SK-N-SH treated with all-trans-retinoic acid at 6 μM for 48 hours (cell line): ENCODE results near the gene ZBTB7C.
"Not testable (repeated sequence)": the region's sequence is repeated elsewhere in the genome, so short reads cannot be mapped to it uniquely, and the experiment has no call there.

Source experiments
- BACH2 ChIP-seq: fragments of 250-450 bp; sonication (Bioruptor Pico); IDR thresholded peaks from 2 replicates; pipeline ENCODE4 v1.9.0; 2021; ENCODE audit warnings: mild to moderate bottlenecking, borderline replicate concordance
- CREB5 ChIP-seq: fragments of 250-450 bp; sonication (Bioruptor Pico); IDR thresholded peaks from 2 replicates; pipeline ENCODE4 v1.5.1; 2020; ENCODE audit warnings: low read depth, mild to moderate bottlenecking, moderate library complexity
- CSDC2 ChIP-seq: fragments of 250-450 bp; sonication (Bioruptor Pico); IDR thresholded peaks from 2 replicates; pipeline ENCODE4 v1.5.0; 2020; ENCODE audit warnings: mild to moderate bottlenecking, moderate library complexity
- OSR1 ChIP-seq: fragments of 250-450 bp; sonication (Bioruptor Pico); IDR thresholded peaks from 2 replicates; pipeline ENCODE4 v1.8.0; 2022; ENCODE audit warnings: moderate library complexity, mild to moderate bottlenecking, inconsistent platforms
- RARB ChIP-seq: fragments of 250-450 bp; sonication (Bioruptor Pico); IDR thresholded peaks from 2 replicates; pipeline ENCODE4 v1.8.0; 2021; ENCODE audit warnings: mild to moderate bottlenecking, moderate library complexity
- SNAI2 ChIP-seq: fragments of 250-450 bp; sonication (Bioruptor Pico); IDR thresholded peaks from 2 replicates; pipeline ENCODE4 v1.5.0; 2020; ENCODE audit warnings: mild to moderate bottlenecking, moderate library complexity
- TCF4 ChIP-seq: fragments of 250-450 bp; sonication (Bioruptor Pico); IDR thresholded peaks from 2 replicates; pipeline ENCODE4 v1.8.0; 2021; ENCODE audit warnings: mild to moderate bottlenecking, moderate library complexity, borderline replicate concordance
- TOX ChIP-seq: fragments of 250-450 bp; sonication (Bioruptor Pico); IDR thresholded peaks from 2 replicates; pipeline ENCODE4 v1.8.0; 2021; ENCODE audit warnings: mild to moderate bottlenecking, moderate library complexity, borderline replicate concordance
- ZNF70 ChIP-seq: fragments of 450-650 bp; formaldehyde crosslinking; IDR thresholded peaks from 2 replicates; pipeline ENCODE4 v1.5.0; 2020; ENCODE audit warnings: mild to moderate bottlenecking, moderate library complexity
- TF ChIP-seq, protein P1 (sequence below): fragments of 250-450 bp; sonication (Bioruptor Pico); IDR thresholded peaks from 2 replicates; pipeline ENCODE4 v1.8.0; 2020; ENCODE audit warnings: mild to moderate bottlenecking, moderate library complexity, borderline replicate concordance
- TF ChIP-seq, protein P2 (sequence below): fragments of 250-450 bp; sonication (Bioruptor Pico); IDR thresholded peaks from 2 replicates; pipeline ENCODE4 v1.5.1; 2021; ENCODE audit warnings: mild to moderate bottlenecking, moderate library complexity
- TF ChIP-seq, protein P3 (sequence below): fragments of 250-450 bp; sonication (Bioruptor Pico); IDR thresholded peaks from 2 replicates; pipeline ENCODE4 v1.8.0; 2021; ENCODE audit warnings: low read depth, mild to moderate bottlenecking, moderate library complexity, borderline replicate concordance

DNA sequence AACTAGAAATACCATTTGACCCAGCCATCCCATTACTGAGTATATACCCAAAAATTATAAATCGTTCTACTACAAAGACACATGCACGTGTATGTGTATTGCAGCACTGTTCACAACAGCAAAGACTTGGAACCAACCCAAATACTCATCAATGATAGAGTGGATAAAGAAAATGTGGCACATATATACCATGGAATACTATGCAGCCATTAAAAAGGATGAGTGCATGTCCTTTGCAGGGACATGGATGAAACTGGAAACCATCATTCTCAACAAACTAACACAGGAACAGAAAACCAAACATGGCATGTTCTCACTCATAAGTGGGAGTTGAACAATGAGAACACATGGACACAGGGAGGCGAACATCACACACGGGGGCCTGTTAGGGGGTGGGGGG is 25.2 kb upstream of the ZBTB7C start:
- not testable (repeated sequence) for TF ChIP-seq RARB; BACH2; SNAI2 (CRISPR knock-in tag); CSDC2; TCF4 (CRISPR knock-in tag); CREB5 (CRISPR knock-in tag); ZNF70 (CRISPR knock-in tag); OSR1 (CRISPR knock-in tag); TOX (CRISPR knock-in tag)
- TF ChIP-seq, protein P1, sequence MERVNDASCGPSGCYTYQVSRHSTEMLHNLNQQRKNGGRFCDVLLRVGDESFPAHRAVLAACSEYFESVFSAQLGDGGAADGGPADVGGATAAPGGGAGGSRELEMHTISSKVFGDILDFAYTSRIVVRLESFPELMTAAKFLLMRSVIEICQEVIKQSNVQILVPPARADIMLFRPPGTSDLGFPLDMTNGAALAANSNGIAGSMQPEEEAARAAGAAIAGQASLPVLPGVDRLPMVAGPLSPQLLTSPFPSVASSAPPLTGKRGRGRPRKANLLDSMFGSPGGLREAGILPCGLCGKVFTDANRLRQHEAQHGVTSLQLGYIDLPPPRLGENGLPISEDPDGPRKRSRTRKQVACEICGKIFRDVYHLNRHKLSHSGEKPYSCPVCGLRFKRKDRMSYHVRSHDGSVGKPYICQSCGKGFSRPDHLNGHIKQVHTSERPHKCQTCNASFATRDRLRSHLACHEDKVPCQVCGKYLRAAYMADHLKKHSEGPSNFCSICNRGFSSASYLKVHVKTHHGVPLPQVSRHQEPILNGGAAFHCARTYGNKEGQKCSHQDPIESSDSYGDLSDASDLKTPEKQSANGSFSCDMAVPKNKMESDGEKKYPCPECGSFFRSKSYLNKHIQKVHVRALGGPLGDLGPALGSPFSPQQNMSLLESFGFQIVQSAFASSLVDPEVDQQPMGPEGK (CRISPR knock-in tag): not testable (repeated sequence)
- TF ChIP-seq, protein P2, sequence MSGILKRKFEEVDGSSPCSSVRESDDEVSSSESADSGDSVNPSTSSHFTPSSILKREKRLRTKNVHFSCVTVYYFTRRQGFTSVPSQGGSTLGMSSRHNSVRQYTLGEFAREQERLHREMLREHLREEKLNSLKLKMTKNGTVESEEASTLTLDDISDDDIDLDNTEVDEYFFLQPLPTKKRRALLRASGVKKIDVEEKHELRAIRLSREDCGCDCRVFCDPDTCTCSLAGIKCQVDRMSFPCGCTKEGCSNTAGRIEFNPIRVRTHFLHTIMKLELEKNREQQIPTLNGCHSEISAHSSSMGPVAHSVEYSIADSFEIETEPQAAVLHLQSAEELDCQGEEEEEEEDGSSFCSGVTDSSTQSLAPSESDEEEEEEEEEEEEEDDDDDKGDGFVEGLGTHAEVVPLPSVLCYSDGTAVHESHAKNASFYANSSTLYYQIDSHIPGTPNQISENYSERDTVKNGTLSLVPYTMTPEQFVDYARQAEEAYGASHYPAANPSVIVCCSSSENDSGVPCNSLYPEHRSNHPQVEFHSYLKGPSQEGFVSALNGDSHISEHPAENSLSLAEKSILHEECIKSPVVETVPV (CRISPR knock-in tag): not testable (repeated sequence)
- TF ChIP-seq, protein P3, sequence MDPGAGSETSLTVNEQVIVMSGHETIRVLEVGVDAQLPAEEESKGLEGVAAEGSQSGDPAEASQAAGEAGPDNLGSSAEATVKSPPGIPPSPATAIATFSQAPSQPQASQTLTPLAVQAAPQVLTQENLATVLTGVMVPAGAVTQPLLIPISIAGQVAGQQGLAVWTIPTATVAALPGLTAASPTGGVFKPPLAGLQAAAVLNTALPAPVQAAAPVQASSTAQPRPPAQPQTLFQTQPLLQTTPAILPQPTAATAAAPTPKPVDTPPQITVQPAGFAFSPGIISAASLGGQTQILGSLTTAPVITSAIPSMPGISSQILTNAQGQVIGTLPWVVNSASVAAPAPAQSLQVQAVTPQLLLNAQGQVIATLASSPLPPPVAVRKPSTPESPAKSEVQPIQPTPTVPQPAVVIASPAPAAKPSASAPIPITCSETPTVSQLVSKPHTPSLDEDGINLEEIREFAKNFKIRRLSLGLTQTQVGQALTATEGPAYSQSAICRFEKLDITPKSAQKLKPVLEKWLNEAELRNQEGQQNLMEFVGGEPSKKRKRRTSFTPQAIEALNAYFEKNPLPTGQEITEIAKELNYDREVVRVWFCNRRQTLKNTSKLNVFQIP (CRISPR knock-in tag): not testable (repeated sequence)
